Stimulated activated naive CD8-positive, alpha-beta T cell treated with anti-CD3 and anti-CD28 coated beads, Interleukin-15, amount 100 ng/mL, for 72 hours (primary cell): Measurements from ENCODE around the gene TRPM4.
"Not testable (repeated sequence)": the region's sequence is repeated elsewhere in the genome, so short reads cannot be mapped to it uniquely, and the experiment has no call there.

Source experiments
- ATAC-seq: fragments of 150-1000 bp; cut with Tn5 transposase; 2 replicates; pipeline ENCODE4 v1.10.0; 2021; ENCODE audit warnings: mild to moderate bottlenecking, moderate library complexity
- DNase-seq, 2 donors: peaks; one replicate each; pipeline ENCODE4 v3.0.0; 2021 to 2022
- H3K27ac Mint-ChIP-seq, 2 donors: one replicate each; pipeline ENCODE4 v1.8.0; 2022; ENCODE audit warnings: mild to moderate bottlenecking in 2 of 2, mixed read lengths in 2 of 2, moderate library complexity in 2 of 2
- H3K27me3 Mint-ChIP-seq: one replicate; pipeline ENCODE4 v1.8.0; 2022; ENCODE audit warnings: mixed read lengths
- H3K4me1 Mint-ChIP-seq: one replicate; pipeline ENCODE4 v1.8.0; 2022; ENCODE audit warnings: mild to moderate bottlenecking, mixed read lengths
- H3K4me3 Mint-ChIP-seq, 2 donors: one replicate each; pipeline ENCODE4 v1.8.0; 2022; ENCODE audit warnings: mild to moderate bottlenecking in 2 of 2, mixed read lengths in 2 of 2, moderate library complexity in 1 of 2
- H3K9me3 Mint-ChIP-seq, 2 donors: one replicate each; pipeline ENCODE4 v1.8.0; 2022; ENCODE audit warnings: mixed read lengths in 2 of 2

Gene TRPM4

DNA sequence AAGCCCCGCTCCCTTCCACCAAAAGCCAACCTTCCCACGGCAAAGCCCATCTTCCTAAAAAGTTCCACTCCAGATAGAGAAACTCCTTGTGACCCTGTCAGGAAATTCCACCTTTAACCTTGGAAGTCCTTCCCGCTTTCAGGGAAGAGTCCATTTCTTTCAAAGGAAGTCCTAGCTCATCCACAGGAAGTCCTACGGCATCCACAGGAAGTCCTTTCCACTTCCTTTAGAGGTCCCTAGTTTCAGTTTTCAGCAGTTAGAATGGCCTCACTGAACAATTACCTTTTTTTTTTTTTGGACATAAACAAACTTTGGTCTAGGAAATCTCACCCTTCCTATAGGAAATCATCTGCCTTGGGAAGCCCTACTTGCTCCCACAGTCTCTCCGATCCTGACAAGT is 31.7 kb downstream of the TRPM4 start:
- DNase-seq (no peak), ATAC-seq (no peak)
- no peak overlapping the region for H3K27ac Mint-ChIP-seq
- H3K9me3 Mint-ChIP-seq = peaks cover under 1 to 11% of the 10 kb centered on the region in 2 donors
- peaks cover 17% of the 10 kb centered on the region for H3K4me1 Mint-ChIP-seq
- H3K4me3 Mint-ChIP-seq = no peak overlapping the region
- peaks cover 22% of the 10 kb centered on the region for H3K27me3 Mint-ChIP-seq

DNA sequence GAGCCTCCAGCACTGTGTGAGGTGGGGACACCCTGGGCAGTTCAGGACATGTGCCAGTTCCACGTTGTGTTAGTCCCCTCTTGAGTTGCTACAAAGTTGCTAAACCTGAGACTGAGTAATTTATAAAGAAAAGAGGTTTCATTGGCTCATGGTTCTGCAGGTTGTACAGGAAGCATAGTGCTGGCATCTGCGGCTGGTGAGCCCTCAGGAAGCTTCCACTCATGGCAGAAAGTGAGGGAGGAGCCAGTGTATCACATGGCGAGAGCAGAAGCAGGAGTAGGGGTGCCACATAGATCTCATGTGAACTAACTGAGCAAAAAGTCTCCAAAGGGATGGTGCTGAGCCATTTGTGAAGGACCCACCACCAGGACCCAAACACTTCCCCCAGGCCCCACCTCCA is 33.2 kb downstream of the TRPM4 start:
- Mint-ChIP-seq H3K27ac (peak overlapping the region in 1 of 2 donors; percentile 44), H3K4me3 (no peak overlapping the region), H3K9me3 (peaks cover 0 to 10% of the 10 kb centered on the region in 2 donors), H3K4me1 (peaks cover 17% of the 10 kb centered on the region), H3K27me3 (peaks cover 22% of the 10 kb centered on the region)
- DNase-seq = no peak
- no peak for ATAC-seq

DNA sequence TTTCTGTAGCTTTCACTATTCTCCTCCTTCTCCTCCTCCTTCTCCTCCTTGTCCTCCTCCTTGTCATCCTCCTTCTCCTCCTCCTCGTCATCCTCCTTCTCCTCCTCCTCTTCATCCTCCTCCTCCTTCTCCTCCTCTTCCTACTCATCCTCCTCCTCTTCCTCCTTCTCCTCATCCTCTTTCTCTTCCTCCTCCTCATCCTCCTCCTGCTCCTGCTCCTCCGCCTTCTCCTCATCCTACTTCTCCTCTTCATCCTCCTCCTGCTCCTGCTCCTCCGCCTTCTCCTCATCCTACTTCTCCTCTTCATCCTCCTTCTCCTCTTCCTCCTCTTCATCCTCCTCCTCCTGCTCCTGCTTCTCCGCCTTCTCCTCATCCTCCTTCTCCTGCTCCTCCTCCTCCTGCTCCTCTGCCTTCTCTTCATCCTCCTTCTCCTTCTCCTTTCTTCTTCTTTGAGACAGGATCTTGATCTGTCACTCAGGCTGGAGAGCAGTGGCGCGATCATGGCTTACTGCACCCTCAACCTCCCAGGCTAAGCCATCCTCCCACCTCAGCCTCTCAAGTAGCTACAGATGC is 36.3 kb downstream of the TRPM4 start:
- ATAC-seq (no peak), DNase-seq (no peak)
- peaks cover 0 to 10% of the 10 kb centered on the region in 2 donors for H3K9me3 Mint-ChIP-seq
- H3K27me3 Mint-ChIP-seq = peaks cover 13% of the 10 kb centered on the region
- peaks cover 17% of the 10 kb centered on the region for H3K4me1 Mint-ChIP-seq
- no peak overlapping the region for H3K4me3 Mint-ChIP-seq
- no peak overlapping the region for H3K27ac Mint-ChIP-seq

DNA sequence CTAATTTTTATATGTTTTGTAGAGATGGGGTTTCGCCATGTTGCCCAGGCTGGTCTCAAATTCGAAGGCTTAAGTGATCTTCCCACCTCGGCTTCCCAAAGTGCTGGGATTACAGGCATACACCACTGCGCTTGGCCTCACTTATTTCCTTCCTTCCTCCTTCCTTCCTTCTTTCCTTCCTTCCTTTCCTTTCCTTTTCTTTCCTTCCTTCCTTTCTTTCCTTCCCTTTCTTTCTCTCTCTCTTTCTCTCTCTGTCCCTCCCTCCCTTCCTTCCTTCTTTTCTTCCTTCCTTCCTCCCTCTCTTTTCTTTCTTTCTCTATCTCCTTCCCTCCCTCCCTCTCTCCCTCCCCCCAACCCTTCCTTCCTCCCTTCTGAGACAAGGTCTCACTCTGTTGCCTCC is 36.8 kb downstream of the TRPM4 start:
- no peak for DNase-seq
- H3K4me3 Mint-ChIP-seq = no peak overlapping the region
- peaks cover 0 to 10% of the 10 kb centered on the region in 2 donors for H3K9me3 Mint-ChIP-seq
- peak overlapping the region in 1 of 2 donors; percentile 42 for H3K27ac Mint-ChIP-seq
- H3K4me1 Mint-ChIP-seq = peaks cover 14% of the 10 kb centered on the region
- peaks cover 8% of the 10 kb centered on the region for H3K27me3 Mint-ChIP-seq
- ATAC-seq = no peak

DNA sequence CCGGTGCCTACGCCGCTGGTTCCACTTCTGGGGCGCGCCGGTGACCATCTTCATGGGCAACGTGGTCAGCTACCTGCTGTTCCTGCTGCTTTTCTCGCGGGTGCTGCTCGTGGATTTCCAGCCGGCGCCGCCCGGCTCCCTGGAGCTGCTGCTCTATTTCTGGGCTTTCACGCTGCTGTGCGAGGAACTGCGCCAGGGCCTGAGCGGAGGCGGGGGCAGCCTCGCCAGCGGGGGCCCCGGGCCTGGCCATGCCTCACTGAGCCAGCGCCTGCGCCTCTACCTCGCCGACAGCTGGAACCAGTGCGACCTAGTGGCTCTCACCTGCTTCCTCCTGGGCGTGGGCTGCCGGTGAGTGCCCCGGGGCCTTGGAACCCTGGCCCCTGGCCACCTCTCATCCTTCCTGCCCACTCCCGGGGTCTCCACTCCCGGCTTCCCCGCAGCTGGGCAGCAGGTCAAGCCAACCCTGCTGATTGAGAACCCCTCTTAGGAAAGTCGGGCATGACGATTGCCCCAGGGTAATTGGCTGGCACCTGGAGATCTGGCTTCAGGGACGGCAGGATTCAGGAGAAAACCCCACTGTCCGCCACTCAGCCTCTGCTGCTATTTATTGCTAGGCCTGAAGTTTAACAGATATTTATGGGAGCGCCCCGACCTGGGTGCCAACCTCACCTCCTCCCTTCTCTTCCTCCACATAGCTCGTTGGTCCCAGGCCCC is 39.1 kb downstream of the TRPM4 start:
- ATAC-seq (no peak), DNase-seq (no peak)
- Mint-ChIP-seq H3K27ac (peak overlapping the region in 1 of 2 donors; percentile 80), H3K4me1 (peaks cover 6% of the 10 kb centered on the region), H3K27me3 (no peaks in the 10 kb centered on the region), H3K4me3 (no peak overlapping the region), H3K9me3 (no peaks in the 10 kb centered on the region)

DNA sequence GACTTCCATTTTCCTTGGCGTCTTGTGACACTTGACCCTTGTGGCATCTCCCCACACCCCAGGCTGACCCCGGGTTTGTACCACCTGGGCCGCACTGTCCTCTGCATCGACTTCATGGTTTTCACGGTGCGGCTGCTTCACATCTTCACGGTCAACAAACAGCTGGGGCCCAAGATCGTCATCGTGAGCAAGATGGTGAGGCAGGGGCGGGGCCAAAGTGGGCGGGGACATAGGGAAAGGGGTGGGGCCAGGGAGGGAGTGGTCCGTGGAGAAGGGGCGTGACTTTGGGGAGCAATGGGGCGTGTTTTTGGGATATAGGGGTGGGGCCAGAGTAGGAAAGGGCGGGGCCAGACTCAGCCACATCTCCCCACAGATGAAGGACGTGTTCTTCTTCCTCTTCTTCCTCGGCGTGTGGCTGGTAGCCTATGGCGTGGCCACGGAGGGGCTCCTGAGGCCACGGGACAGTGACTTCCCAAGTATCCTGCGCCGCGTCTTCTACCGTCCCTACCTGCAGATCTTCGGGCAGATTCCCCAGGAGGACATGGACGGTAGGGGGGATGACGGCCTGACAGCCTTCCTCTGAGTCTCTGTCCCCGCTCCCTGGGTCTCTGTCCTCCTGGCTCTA is 42.8 kb downstream of the TRPM4 start:
- no peak for DNase-seq
- Mint-ChIP-seq H3K27me3 (no peaks in the 10 kb centered on the region), H3K9me3 (no peaks in the 10 kb centered on the region), H3K27ac (no peak overlapping the region), H3K4me1 (peaks cover 6% of the 10 kb centered on the region), H3K4me3 (no peak overlapping the region)
- ATAC-seq = no peak

DNA sequence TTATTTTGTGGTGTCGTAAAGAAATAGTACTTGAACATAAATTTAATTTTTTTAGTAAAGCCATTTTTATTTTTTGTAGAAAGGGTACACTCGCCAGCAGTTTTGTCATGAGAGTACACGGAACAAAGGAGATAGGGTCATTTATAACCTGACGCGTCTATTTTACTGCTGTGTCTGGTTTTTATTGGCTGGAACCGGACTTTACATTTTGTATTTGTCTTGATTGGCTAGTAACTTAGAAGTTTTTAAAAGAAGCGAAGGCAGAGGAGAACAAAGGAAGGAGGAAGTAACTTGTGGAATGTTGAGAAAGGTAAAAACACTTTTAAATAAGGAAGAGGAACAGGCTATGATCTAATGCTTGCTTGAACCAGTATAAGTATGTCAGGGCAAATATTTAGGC is 43.5 kb downstream of the TRPM4 start:
- Mint-ChIP-seq H3K27ac (no peak overlapping the region), H3K9me3 (no peaks in the 10 kb centered on the region), H3K27me3 (no peaks in the 10 kb centered on the region), H3K4me1 (peaks cover 6% of the 10 kb centered on the region), H3K4me3 (no peak overlapping the region)
- ATAC-seq (no peak), DNase-seq (no peak)

DNA sequence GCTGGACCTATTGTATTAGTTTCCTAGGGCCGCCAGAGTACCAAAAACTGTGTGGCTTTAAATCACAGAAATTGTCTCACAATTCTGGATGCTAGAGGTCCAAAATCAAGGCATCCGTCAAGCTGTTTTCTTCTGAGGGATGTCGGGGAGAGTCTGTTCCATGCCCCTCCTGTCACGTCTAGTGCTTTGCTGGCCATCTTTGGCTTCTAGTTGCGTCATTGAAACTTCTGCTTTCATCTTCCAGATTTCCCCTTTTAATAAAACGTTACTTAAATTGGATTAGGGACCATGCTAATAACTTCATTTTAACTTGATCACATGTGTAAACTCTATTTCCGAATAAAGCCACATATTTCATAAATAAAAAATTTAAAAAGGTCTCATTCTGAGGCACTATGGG is 47.5 kb downstream of the TRPM4 start:
- Mint-ChIP-seq H3K4me1 (peaks cover 9% of the 10 kb centered on the region), H3K27me3 (peaks cover 9% of the 10 kb centered on the region), H3K27ac (no peak overlapping the region), H3K4me3 (no peak overlapping the region), H3K9me3 (no peaks in the 10 kb centered on the region)
- no peak for ATAC-seq
- DNase-seq = no peak

DNA sequence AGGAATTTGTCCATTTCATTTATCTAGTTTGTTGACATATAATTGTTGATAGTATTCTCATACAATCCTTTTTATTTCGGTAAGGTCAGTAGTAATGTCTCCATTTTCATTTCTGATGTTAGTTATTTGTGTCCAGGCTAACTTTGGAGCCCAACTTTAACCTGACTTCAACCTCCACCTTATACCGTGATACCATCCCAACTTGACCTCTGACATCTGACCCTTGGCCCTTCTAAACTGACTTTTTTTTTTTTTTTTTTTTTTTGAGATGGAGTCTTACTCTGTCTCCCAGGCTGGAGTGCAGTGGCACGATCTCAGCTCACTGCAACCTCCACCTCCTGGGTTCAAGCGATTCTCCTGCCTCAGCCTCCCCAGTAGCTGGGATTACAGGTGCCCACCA is 51.9 kb downstream of the TRPM4 start:
- ATAC-seq, DNase-seq, H3K9me3 Mint-ChIP-seq, H3K27ac Mint-ChIP-seq, H3K4me3 Mint-ChIP-seq: not testable (repeated sequence)
- H3K27me3 Mint-ChIP-seq = peaks cover 25% of the 10 kb centered on the region
- H3K4me1 Mint-ChIP-seq = peaks cover 15% of the 10 kb centered on the region

DNA sequence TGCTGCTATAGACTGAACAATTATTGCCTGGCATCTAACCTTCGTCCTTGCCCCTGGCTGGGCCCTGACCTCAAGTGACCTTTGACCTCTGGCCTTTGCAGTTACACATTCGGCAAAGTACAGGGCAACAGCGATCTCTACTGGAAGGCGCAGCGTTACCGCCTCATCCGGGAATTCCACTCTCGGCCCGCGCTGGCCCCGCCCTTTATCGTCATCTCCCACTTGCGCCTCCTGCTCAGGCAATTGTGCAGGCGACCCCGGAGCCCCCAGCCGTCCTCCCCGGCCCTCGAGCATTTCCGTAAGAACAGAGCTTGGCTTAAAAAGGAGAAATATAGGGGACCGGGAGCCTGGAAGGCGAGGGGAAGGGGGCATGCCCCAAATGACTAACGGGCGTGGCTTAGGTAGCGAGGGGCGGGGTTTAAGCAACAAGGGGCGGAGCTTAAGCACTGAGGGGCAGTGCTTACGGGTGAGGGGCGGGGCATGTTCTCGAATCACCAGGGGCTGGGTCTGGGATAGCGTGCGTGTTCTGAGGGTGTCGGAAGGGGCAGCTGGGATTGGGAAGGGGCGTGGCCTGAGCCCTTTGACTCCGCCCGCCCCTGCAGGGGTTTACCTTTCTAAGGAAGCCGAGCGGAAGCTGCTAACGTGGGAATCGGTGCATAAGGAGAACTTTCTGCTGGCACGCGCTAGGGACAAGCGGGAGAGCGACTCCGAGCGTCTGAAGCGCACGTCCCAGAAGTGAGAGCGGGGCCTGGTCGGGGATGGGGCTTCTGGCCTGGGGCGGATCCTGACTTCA is 52.7 kb downstream of the TRPM4 start:
- H3K9me3 Mint-ChIP-seq = no peaks in the 10 kb centered on the region
- peak; percentile 62 for ATAC-seq
- DNase-seq = peak; percentile 37 to 46
- peak overlapping the region; percentile 44 to 63 for H3K4me3 Mint-ChIP-seq
- H3K27ac Mint-ChIP-seq = peak overlapping the region in 1 of 2 donors; percentile 71
- peaks cover 25% of the 10 kb centered on the region for H3K27me3 Mint-ChIP-seq
- peaks cover 15% of the 10 kb centered on the region for H3K4me1 Mint-ChIP-seq

DNA sequence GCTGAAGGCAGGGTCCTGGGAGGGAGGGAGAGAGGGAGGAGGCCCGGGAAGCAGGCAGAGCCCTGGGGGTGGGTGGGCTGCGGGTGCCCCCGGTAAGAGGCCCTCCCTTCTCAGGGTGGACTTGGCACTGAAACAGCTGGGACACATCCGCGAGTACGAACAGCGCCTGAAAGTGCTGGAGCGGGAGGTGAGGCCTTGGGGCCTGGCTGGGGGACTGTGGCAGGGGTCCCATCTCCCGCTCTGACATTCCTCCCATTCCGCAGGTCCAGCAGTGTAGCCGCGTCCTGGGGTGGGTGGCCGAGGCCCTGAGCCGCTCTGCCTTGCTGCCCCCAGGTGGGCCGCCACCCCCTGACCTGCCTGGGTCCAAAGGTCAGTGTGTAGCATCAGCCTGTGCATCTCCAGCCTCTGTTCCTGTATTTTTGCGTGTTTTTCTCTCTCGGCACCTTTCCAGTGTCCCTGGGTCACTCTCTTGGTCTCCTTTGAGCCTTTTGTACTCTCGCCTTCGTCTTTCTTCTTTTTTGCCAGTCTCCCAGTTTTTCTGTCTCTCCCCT is 53.4 kb downstream of the TRPM4 start:
- H3K27ac Mint-ChIP-seq = no peak overlapping the region
- H3K4me3 Mint-ChIP-seq = no peak overlapping the region
- DNase-seq = no peak
- H3K27me3 Mint-ChIP-seq = peaks cover 25% of the 10 kb centered on the region
- no peak for ATAC-seq
- H3K4me1 Mint-ChIP-seq = peaks cover 15% of the 10 kb centered on the region
- H3K9me3 Mint-ChIP-seq = no peaks in the 10 kb centered on the region

DNA sequence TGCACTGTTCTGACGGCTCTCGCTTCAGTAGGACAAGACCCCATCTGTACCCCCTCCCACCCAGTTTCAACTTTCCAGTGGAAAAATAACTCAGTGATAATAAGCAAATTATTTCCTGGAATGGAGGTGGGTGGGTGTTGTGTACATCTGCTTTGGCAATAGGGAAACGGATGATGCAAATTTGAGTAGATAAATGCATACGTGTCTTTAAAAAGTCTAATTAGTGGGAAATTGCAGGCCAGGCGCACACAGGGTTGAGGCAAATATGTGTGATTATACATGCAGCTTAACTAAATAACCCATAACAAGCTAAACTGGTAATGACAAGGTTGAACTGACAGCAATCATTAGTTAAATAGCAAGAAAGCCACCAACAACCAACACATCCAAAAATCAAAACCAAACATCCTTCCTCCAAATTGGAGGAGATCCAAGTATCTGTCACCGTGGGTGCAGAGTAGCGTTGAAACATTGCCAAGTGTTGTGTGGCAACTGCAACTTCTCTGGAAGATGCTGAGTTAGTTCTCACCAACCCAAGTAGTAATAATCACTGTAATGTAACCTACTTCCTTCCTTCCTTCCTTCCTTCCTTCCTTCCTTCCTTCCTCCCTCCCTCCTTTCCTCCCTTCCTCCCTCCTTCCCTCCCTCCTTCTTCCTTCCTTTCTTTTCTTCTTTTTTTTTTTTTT is 54.6 kb downstream of the TRPM4 start:
- no peak for ATAC-seq
- H3K9me3 Mint-ChIP-seq = no peaks in the 10 kb centered on the region
- DNase-seq = no peak
- H3K27me3 Mint-ChIP-seq = peaks cover 25% of the 10 kb centered on the region
- peaks cover 15% of the 10 kb centered on the region for H3K4me1 Mint-ChIP-seq
- no peak overlapping the region for H3K4me3 Mint-ChIP-seq
- no peak overlapping the region for H3K27ac Mint-ChIP-seq

DNA sequence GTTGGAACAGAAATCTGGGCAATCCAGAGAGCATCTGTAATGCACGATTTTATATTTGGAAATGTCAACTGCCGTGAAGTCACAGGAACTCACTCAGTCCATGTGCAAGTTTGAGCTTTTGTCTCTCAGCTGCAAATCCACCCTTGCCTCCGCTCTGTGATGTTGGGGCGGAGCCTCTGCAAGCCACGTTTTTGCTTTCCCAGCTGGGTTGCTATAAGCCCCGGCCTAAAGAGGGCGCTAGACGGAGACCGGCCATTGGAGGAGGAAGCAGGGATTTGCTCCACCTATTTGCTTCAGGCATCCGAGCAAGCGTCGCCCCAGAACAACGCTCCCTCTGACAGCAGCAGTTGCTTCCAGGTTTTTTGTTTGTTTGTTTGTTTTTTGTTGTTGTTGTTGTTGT is 56.2 kb downstream of the TRPM4 start:
- no peak overlapping the region for H3K4me3 Mint-ChIP-seq
- H3K4me1 Mint-ChIP-seq = peaks cover 9% of the 10 kb centered on the region
- no peak overlapping the region for H3K27ac Mint-ChIP-seq
- no peaks in the 10 kb centered on the region for H3K9me3 Mint-ChIP-seq
- ATAC-seq (no peak), DNase-seq (no peak)
- peaks cover 31% of the 10 kb centered on the region for H3K27me3 Mint-ChIP-seq

DNA sequence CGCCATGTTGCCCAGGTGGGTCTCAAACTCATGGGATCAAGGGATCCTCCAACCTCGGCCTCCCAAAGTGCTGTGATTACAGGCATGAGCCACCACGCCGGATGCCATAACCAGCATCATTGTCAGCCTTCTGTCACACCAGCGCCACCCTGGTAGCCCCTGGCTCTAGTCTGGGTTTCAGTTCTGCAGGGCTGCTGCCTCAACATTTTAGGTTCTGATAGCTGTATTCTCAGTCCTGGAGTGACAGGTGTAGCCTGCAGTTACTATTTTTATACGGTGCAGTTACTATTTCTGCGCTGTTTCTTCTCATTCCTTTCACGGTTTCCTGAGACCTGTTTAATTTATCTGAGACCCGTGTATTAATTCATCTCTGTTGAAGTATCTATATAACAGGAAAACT is 57.1 kb downstream of the TRPM4 start:
- Mint-ChIP-seq H3K4me1 (peaks cover 9% of the 10 kb centered on the region), H3K27ac (no peak overlapping the region), H3K27me3 (peaks cover 27% of the 10 kb centered on the region), H3K4me3 (no peak overlapping the region), H3K9me3 (no peaks in the 10 kb centered on the region)
- no peak for DNase-seq
- ATAC-seq = no peak

DNA sequence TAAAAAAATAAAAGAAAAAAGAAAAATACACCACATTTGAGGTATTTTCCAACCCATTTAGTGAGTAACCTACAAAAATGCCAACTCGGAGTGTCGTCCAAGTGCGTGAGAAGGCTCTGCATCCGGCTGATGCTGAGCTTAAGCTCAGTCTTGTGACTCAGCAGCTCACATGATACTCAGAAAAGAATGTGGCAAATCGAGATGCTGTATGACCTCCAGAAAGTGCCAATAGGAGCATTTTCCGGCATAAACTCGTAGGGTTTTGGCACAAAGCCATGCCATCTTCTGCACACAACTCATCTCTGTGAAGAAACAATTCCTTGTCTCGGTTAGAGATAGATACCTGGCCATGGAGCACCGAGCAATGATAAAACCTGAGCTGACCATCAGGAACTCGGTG is 58.5 kb downstream of the TRPM4 start:
- Mint-ChIP-seq H3K27ac (no peak overlapping the region), H3K4me1 (no peaks in the 10 kb centered on the region), H3K9me3 (no peaks in the 10 kb centered on the region), H3K4me3 (no peak overlapping the region), H3K27me3 (peaks cover 13% of the 10 kb centered on the region)
- ATAC-seq = no peak
- DNase-seq = no peak
